BLaER1 treated with 17β-estradiol and CSF1 and Interleukin-3, amounts not matched to agents 10 nM and 100 nM (cell line): ENCODE measurements around the gene TRAP1.

Source experiments
- H3K27ac ChIP-seq, 11 experiments: shearing (Covaris generic); formaldehyde crosslinking; 2 replicates each; pipeline ENCODE4 v1.8.1; 2022
- H3K27me3 ChIP-seq, 11 experiments: shearing (Covaris generic); formaldehyde crosslinking; 2 replicates each; pipeline ENCODE4 v1.8.1; 2022
- H3K36me3 ChIP-seq, 11 experiments: shearing (Covaris generic); formaldehyde crosslinking; 2 replicates each; pipeline ENCODE4 v1.8.1; 2022
- H3K4me1 ChIP-seq, 10 experiments: shearing (Covaris generic); formaldehyde crosslinking; 2 replicates each; pipeline ENCODE4 v1.8.1; 2022
- H3K4me2 ChIP-seq, 11 experiments: shearing (Covaris generic); formaldehyde crosslinking; 2 replicates each; pipeline ENCODE4 v1.8.1; 2022
- H3K4me3 ChIP-seq, 10 experiments: shearing (Covaris generic); formaldehyde crosslinking; 2 replicates each; pipeline ENCODE4 v1.8.1; 2022
- H3K9ac ChIP-seq, 11 experiments: shearing (Covaris generic); formaldehyde crosslinking; 2 replicates each; pipeline ENCODE4 v1.8.1; 2022
- H3K9me3 ChIP-seq, 11 experiments: shearing (Covaris generic); formaldehyde crosslinking; replicated peaks in 1 of 11; 2 replicates each; pipeline ENCODE4 v1.8.1; 2022
- H4K20me1 ChIP-seq, 11 experiments: shearing (Covaris generic); formaldehyde crosslinking; 2 replicates each; pipeline ENCODE4 v1.8.1; 2022
- Cebpa-rat ChIP-seq, 11 experiments: shearing (Covaris generic); IDR thresholded peaks; 2 replicates each; pipeline ENCODE4 v1.8.1; 2022

Gene TRAP1

DNA sequence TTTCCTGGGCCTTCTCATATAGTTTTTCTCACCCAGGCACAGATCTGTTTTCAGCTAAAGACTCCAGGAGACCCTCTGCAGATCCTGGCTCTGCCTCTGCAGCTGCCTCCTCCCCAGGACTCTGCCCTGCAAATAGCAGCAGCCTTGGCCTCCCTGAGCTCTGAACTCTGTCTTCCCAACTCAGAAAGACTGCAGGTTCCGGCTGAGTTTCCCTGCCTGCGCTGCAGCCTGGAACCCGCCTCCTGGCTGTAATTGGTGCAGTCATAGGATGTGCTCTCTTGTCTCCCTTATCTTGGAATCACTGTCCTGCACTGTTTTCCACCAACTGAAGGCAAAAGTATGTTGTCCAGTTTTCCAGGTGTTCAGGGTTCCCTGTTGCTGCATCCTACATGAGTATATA lies 77.1 kb downstream of the TRAP1 start:
- H4K20me1 ChIP-seq = peaks cover 0 to 29% (median 0%) of the 10 kb centered on the region in 11 experiments; a peak in 7 of 22 replicates
- H3K36me3 ChIP-seq = peaks cover 0 to 39% (median 22%) of the 10 kb centered on the region in 11 experiments; a peak in 17 of 22 replicates
- H3K4me2 ChIP-seq = no peak overlapping the region
- H3K9ac ChIP-seq = 0 out of 22 replicates have a peak overlapping the region, but pooled peaks of 1 of the 11 experiments have one; percentile 9
- TF ChIP-seq Cebpa-rat (IDR thresholded peaks at IDR 0.05) = no peak
- peaks cover 0 to 7% (median 0%) of the 10 kb centered on the region in 11 experiments; a peak in 1 of 22 replicates for H3K9me3 ChIP-seq
- H3K27ac ChIP-seq = no peak overlapping the region
- peaks cover 40 to 66% (median 56%) of the 10 kb centered on the region in 10 experiments for H3K4me1 ChIP-seq
- no peaks in the 10 kb centered on the region for H3K27me3 ChIP-seq
- H3K4me3 ChIP-seq = no peak overlapping the region

DNA sequence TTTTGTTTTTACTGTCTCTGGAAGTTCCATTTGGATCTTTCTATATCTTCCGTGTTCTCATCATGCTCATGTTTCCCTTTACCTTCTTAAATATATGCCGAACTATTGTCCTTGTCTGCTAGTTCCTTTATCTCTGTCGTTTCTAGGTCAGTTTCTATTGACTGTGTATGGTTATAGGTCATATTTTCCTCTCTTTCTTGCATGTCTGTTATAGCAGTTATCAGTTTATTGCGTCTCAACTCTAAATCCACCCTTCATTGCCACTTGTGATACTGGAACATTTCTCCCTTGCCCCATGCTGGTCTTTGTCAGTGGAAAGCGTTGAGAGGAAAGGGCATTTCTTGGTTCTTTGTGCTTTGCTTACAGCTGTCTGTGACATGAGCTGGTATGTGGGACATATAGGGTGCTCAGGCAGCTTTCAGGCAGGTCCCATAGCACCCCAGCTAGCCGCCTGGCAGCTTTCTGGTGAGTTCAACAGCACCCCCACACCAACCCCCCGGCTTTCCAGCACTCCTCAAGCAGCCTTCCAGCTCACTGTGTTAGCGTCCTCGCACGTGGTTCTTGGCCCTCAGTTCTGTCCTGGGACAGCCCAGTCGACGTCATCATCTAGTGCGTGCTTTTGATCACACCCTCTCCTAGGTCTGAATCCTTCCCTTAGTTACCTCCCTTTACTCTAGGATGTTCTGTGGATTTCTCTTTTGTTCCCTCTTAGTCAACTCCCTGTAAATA lies 78.2 kb downstream of the TRAP1 start:
- no peak overlapping the region for H3K4me3 ChIP-seq
- no peak overlapping the region for H3K27ac ChIP-seq
- peaks cover 0 to 7% (median 0%) of the 10 kb centered on the region in 11 experiments; a peak in 1 of 22 replicates for H3K9me3 ChIP-seq
- H3K36me3 ChIP-seq = peaks cover 0 to 39% (median 22%) of the 10 kb centered on the region in 11 experiments; a peak in 16 of 22 replicates
- H3K27me3 ChIP-seq = no peaks in the 10 kb centered on the region
- H3K4me2 ChIP-seq = no peak overlapping the region
- H4K20me1 ChIP-seq = peaks cover 0 to 29% (median 0%) of the 10 kb centered on the region in 11 experiments; a peak in 7 of 22 replicates
- H3K4me1 ChIP-seq = peaks cover 33 to 57% (median 47%) of the 10 kb centered on the region in 10 experiments
- TF ChIP-seq Cebpa-rat (IDR thresholded peaks at IDR 0.05) = no peak
- no peak overlapping the region for H3K9ac ChIP-seq

DNA sequence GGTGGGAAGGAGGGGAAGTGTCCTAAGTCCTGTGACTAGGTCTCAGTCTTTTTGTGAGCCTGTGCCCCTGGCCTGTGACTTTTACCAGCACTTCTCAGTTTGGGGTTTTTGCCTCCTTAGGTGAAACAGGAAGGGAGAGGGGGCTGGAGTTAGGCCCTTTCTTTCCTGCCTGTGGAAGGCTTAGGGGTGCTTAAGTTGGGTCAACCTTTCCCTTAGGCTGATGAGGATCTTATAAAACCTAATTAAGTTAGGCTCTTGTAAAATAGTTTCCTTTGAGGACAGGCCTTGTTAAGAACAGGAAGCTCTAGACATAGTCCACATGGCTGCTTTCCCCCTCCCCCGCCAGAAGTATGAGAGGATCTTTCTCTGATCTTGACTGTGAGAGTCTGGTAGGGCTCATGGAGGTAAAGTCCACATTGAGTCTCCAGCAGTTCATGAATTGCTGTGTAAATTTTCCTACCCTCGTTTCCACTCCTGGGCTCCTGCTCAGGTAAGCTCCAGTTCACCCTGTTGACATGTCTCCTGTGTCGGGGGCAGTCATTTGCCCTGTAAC lies 79.9 kb downstream of the TRAP1 start:
- peak overlapping the region; percentile 53 to 81 (median 71) for H3K4me2 ChIP-seq
- no peak overlapping the region for H3K4me3 ChIP-seq
- no peak for TF ChIP-seq Cebpa-rat (IDR thresholded peaks at IDR 0.05)
- peaks cover 0 to 7% (median 0%) of the 10 kb centered on the region in 11 experiments; a peak in 1 of 22 replicates for H3K9me3 ChIP-seq
- H3K27ac ChIP-seq = peak overlapping the region; percentile 69 to 87 (median 82)
- H3K36me3 ChIP-seq = peaks cover 0 to 31% (median 16%) of the 10 kb centered on the region in 11 experiments; a peak in 16 of 22 replicates
- H3K27me3 ChIP-seq = no peaks in the 10 kb centered on the region
- peaks cover 24 to 46% (median 37%) of the 10 kb centered on the region in 10 experiments for H3K4me1 ChIP-seq
- H4K20me1 ChIP-seq = peaks cover 0 to 19% (median 0%) of the 10 kb centered on the region in 11 experiments; a peak in 7 of 22 replicates
- H3K9ac ChIP-seq = peak overlapping the region; percentile 57 to 78 (median 68)

DNA sequence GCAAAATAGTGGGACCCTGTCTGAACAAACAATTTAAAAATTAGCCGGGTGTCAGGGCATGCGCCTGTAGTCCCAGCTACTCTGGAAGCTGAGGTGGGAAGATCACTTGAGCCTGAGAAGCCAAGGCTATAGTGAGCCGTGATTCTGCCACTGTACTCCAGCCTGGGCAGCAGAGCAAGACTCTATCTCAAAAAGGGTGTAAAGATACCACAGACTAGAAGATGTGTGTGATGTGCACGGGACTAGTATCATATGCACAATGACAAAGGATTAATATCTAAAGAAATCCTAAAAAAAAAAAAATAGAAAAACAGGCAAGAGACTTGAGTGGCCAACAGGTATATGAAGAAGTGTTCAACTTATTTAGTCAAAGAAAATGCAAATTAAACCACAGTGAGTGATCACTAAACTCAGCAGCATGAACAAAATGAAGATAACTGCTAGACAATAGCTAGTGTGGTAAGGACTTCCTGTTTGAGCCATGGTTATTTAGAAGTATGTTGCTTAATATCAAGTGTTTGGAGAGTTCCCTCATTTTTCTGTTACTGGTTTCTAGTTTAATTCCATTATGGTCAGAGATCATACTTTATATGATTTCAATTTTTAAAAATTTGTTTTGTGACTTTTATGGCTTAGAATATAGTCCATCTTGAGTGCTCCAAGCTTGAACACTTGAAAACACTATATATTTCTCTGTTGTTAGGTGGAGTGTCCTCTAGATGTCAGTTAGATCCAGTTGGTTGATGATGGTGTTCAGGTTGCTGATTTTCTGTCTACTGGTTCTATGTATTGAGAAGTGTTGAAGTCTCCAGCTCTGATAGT lies 91.2 kb downstream of the TRAP1 start:
- Histone ChIP-seq H3K9ac (peak overlapping the region in 9 of 11 experiments; percentile 24 to 67 (median 42); a peak in 12 of 22 replicates), H3K4me2 (peak overlapping the region; percentile 47 to 86 (median 70)), H3K27ac (peak overlapping the region in 10 of 11 experiments; percentile 17 to 85 (median 75); a peak in 19 of 22 replicates), H3K27me3 (no peaks in the 10 kb centered on the region), H3K4me3 (0 out of 20 replicates have a peak overlapping the region, but pooled peaks of 1 of the 10 experiments have one; percentile 5), H3K4me1 (peaks cover 46 to 72% (median 62%) of the 10 kb centered on the region in 10 experiments), H4K20me1 (no peaks in the 10 kb centered on the region; a peak in 1 of 22 replicates), H3K36me3 (peaks cover 0 to 5% (median 0%) of the 10 kb centered on the region in 11 experiments; a peak in 1 of 22 replicates), H3K9me3 (no peaks in the 10 kb centered on the region)
- peak in 2 of 11 experiments; percentile 30 to 39; a peak in 3 of 22 replicates for TF ChIP-seq Cebpa-rat (IDR thresholded peaks at IDR 0.05)

DNA sequence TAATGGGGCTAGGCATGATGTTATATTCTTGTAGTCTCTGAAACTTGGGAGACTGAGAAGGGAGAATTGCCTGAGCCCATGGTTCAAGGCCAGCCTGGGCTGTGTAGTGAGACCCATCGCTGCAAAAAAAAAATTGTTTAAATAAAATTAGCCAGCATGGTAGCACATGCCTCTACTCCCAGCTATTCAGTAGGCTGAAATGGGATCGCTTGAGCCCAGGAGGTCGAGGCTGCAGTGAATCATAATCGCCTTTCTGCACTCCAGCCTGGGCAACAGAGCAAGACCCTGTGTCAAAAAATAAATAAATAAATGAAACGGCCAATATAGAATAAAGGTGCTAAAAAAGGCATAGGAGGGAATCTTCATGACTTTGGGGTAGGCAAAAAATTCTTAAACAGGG lies 92.0 kb downstream of the TRAP1 start:
- Histone ChIP-seq H3K4me2 (peak overlapping the region; percentile 47 to 86 (median 70); a peak in 21 of 22 replicates), H3K27me3 (no peaks in the 10 kb centered on the region), H3K4me3 (no peak overlapping the region), H4K20me1 (no peaks in the 10 kb centered on the region; a peak in 1 of 22 replicates), H3K36me3 (peaks cover 0 to 5% (median 0%) of the 10 kb centered on the region in 11 experiments; a peak in 2 of 22 replicates), H3K9ac (peak overlapping the region in 4 of 11 experiments; percentile 40 to 67 (median 49); a peak in 2 of 22 replicates), H3K27ac (peak overlapping the region in 9 of 11 experiments; percentile 69 to 85 (median 76); a peak in 18 of 22 replicates), H3K4me1 (peaks cover 46 to 72% (median 62%) of the 10 kb centered on the region in 10 experiments), H3K9me3 (no peaks in the 10 kb centered on the region)
- no peak for TF ChIP-seq Cebpa-rat (IDR thresholded peaks at IDR 0.05)

DNA sequence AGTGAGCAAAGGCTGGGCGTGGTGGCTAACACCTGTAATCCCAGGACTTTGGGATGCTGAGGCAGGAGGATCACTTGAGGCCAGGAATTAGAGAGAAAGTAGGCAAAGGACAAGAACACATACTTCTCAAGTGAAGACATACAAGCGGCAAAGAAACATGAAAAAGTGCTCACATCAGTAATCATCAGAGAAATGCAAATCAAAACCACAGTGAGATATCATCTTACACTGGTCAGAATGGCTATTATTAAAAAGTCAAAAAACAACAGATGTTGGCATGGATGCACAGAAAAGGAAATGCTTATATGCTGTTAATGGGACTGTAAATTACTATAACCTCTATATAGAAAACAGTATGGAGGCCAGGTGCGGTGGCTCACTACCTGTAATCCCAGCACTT lies 93.7 kb downstream of the TRAP1 start:
- TF ChIP-seq Cebpa-rat (IDR thresholded peaks at IDR 0.05) = no peak
- H3K27ac ChIP-seq = peak overlapping the region in 3 of 11 experiments; percentile 17 to 71 (median 22); a peak in 2 of 22 replicates

DNA sequence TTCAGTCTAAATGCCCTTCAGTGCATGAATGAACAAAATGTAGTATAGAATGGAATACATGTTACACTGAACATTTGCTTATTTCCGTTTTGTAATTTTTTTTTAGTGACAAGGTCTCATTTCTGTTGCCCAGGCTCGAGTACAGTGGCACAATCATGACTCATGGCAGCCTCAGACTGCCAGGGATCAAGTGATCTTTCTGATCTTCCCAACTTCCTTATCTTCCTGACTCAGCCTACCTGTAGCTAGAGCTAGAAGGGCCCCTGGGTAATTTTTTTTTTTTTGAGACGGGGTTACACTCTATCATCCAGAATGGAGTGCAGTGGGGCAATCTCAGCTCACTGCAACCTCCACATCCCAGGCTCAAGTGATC lies 98.6 kb downstream of the TRAP1 start:
- H3K9ac ChIP-seq = no peak overlapping the region
- peaks cover 0 to 13% (median 0%) of the 10 kb centered on the region in 11 experiments; a peak in 3 of 22 replicates for H4K20me1 ChIP-seq
- H3K27ac ChIP-seq = no peak overlapping the region
- no peak overlapping the region for H3K4me3 ChIP-seq
- H3K4me1 ChIP-seq = peaks cover 14 to 38% (median 29%) of the 10 kb centered on the region in 10 experiments
- H3K4me2 ChIP-seq = peak overlapping the region in 4 of 11 experiments; percentile 18 to 42 (median 32); a peak in 4 of 22 replicates
- no peaks in the 10 kb centered on the region for H3K27me3 ChIP-seq
- H3K9me3 ChIP-seq = 0 out of 22 replicates have a peak, but pooled peaks cover 0 to 12% (median 0%) of the 10 kb centered on the region in 11 experiments
- TF ChIP-seq Cebpa-rat (IDR thresholded peaks at IDR 0.05) = no peak
- H3K36me3 ChIP-seq = peaks cover 9 to 51% (median 36%) of the 10 kb centered on the region in 11 experiments; a peak in 19 of 22 replicates

More for the DNA sequence above, 93.7 kb downstream of the TRAP1 start:
- Histone ChIP-seq H3K4me1 (peaks cover 46 to 69% (median 55%) of the 10 kb centered on the region in 10 experiments), H3K27me3 (no peaks in the 10 kb centered on the region), H3K4me2 (peak overlapping the region in 9 of 11 experiments; percentile 9 to 63 (median 52); a peak in 17 of 22 replicates), H3K9me3 (no peaks in the 10 kb centered on the region), H4K20me1 (peaks cover 0 to 9% (median 0%) of the 10 kb centered on the region in 11 experiments; a peak in 3 of 22 replicates), H3K36me3 (peaks cover 0 to 11% (median 0%) of the 10 kb centered on the region in 11 experiments; a peak in 5 of 22 replicates), H3K4me3 (no peak overlapping the region), H3K9ac (no peak overlapping the region)
